IPS DF 4.7 (cell line): ENCODE data around the gene NOC4L.
"Not testable (repeated sequence)": the region's sequence is repeated elsewhere in the genome, so short reads cannot be mapped to it uniquely, and the experiment has no call there.

Experiments used
- DNase-seq: peaks from one replicate; pipeline ENCODE4 v3.0.0-alpha.2; 2013; ENCODE audit warnings: low spot score; ENCODE audit errors: extremely low read depth

Gene NOC4L

DNA sequence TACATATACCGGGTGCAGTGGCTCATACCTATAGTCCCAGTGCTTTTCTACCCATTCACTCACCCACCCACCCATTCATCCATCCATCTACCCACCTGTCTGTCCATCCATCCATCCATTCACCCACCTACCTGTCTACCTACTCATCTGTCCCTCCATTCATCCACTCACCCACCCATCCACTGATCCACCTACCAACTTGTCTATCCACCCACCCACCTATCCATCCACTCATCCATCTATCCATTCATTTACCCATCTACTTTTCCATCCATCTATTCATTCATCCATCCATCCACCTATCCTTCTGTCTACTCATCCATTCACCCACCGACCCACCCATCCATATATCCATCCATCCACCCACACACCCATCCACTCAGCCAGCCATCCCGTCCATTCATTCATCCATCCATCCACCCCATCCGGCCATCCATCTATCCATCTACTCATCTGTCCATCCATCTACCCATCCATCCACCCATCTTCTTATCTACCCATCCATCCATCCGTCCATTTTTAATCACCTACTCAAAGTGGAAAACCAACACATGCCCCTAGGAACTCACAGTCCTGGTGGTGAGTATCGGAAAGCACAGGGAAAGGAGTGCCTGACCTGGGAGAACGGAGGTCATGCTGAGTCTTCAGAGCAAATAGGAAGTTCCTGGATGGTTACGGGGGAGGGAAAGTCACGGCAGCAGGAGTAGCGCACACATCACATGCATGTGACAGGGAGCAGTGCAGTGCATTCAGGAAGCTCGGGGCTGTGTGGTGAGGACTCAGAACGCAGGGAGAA is 20.1 kb upstream of the NOC4L start:
- DNase-seq = no peak

DNA sequence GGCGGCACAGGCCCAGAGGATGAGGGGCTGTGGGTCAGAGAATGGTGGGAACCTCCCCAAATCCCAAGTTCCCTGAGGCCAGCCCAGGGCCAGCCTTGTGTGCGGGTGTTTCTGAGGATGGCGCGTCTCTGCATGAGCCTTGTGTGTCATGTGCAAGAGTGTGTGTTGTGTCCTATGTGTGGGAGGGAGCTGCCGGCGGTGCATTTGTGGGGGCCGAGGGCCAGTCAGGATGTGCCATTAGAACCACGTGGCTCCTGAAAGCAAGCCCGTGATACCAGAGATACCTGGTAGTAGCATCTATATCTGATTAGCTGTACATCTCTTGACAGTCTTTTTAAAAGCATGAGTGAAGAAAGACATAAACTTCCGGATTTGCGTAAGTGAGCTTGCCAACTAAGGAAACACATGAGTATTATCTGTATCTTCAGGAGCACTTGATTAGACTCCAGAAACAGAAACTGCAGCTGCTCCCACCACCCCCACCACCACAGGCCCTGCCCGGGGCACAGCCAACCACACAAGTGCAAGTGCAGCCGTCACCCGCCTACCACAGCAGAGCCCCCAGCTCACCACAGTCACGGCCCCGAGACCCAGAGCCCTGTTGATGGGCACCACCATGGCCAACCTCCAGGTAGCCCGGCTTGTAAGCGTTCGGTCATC is 19.4 kb upstream of the NOC4L start:
- no peak for DNase-seq

DNA sequence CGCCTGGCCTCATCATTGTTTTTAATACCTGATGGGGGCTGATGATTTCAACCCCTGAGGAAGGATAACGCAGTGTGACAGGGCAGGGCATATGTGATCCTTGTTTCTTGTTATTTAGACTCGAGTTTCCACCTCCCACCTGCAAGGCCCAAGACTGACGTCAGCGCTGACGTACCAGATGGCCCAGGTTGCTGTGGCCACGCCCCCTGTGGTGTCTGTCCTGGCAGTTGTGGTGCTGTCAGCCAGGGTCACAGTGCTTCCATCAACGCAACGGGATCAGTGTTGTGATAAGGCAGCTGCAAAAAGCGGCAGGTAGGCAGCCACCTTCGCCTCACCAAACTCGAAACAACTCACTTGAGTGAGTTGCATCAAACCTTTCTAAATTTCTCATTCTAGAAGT is 18.5 kb upstream of the NOC4L start:
- DNase-seq = no peak

DNA sequence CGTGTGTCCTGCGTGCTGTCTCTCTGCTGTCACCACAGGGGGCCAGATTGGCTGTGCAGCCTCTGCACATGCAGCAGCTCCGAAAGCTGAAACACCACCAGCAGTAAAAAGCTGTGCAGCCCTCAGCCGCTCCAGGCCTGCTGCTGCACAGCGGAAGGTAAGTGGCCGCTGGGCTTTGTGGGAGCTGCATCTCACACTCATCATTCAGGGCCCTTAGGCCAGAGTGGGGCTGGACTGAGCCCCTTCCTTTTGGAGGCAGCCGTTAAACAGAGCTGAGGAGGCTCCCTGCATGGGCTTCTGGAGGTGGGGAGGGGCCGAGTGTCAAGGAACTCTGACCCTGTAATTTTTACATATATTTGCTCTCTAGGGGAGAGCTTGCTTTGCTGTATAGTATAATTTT is 17.2 kb upstream of the NOC4L start:
- no peak for DNase-seq

DNA sequence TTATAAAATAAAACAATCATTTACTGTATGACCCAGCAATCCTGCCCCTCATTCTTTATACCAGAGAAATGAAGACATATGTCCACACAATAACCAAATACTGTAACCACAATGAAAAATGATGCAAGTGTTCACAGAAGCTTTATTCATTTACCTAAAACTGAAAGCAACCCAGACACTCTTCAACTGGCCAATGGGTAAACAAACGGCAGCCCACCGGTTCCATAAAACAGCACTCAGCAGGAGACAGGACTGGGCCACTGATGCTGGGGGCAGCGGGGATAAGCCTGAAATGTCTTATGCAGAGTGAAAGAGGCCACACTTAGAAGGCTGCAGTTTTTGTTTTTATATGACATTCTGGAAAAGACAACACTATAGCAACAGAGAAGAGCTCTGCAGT is 15.2 kb upstream of the NOC4L start:
- DNase-seq = no peak

DNA sequence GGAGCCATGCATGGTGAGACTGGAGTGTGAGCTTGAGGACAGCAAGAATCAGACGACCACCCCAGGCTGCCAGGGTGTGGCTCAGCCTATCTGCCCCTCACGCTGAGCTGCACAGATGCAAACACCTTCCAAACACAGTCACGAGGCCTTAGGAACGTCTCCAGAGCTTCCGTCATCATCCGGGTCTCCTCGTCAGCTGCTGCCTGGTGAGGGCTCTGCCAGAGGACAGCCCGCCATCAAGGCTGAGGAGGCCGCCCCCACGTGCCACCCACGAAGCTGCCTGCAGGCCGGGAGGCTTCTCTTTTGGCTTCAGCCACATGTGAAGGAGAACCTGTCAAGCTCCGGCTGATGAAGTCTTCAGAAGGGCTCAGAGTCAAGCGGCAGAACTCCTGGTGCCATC is 13.6 kb upstream of the NOC4L start:
- DNase-seq = no peak

DNA sequence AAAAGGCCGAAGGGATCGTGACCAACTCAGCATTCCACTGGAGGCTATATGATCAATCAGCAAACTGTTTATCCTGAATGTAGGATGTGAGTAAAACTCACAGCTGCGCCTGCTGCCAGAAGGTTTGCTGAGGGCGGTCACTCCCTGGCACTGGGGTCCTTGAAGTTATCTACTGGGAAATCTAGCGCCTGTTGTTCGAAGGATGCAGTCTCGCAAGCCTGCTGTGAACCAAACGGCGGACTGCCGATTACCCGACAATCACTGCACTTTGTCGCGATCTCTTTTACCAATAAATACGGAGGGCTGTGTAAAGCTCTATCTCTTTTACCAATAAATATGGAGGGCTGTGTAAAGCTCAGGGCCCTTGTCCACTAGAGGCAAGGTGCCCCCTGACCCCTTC is 13.0 kb upstream of the NOC4L start:
- DNase-seq = no peak

DNA sequence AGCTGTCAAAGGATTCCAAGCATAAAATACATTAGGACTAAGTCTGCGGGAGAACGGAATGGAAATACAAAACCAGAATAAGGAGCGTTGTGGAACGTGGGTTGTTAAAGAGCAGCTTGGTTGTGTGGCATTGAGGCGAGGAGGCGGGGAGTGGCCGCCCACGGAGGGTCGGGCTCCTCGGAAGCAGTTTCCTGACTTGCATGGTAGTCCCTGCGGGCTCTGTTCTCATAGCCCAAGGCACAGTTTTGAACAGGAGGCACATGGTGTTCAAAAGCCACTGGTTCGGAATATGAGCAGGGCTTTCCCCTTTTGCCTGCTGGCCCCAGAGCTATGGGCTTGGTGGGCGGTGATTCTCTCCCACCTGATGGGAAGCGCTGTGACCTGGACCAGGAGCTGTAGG is 12.3 kb upstream of the NOC4L start:
- no peak for DNase-seq

DNA sequence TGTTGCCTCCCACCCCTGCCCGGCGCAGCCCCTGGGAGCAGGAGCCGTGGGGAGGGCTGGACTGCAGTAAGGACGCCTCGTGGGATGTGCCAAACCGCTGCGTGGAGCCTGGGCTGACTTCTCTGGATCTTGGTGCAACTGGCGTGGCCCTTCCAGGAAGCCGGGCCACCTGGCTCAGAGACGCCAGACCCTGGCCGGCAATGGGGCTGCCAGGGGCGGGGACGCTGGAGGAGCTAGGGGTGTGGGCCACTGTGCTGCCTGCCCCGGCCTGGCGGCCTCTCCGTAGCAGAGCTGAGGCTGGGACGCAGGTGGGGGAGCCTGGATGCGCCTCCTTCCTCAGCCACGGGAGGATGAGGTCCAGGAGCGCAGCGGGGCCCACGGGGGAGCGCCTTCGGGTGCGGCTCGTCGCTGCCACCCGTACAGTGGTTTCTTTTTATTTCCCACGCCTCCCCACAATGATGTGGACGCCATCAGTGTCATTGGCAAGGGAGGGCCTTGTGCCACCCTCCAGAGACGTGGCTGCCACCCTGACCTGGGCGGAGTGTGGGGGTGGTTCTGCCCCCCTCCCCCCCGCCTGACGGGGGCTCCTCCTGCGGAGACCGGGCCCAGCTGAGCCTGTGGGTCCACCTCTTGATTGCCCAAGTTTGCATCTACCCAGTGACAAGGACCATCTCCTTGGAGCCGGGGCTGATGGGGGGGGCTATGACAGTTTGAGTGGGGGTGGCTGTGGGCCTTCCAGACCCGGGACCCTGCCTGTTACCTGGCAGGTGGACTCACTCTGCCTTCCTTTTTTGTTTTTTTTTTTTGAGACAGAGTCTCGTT is 11.4 kb upstream of the NOC4L start:
- no peak for DNase-seq

DNA sequence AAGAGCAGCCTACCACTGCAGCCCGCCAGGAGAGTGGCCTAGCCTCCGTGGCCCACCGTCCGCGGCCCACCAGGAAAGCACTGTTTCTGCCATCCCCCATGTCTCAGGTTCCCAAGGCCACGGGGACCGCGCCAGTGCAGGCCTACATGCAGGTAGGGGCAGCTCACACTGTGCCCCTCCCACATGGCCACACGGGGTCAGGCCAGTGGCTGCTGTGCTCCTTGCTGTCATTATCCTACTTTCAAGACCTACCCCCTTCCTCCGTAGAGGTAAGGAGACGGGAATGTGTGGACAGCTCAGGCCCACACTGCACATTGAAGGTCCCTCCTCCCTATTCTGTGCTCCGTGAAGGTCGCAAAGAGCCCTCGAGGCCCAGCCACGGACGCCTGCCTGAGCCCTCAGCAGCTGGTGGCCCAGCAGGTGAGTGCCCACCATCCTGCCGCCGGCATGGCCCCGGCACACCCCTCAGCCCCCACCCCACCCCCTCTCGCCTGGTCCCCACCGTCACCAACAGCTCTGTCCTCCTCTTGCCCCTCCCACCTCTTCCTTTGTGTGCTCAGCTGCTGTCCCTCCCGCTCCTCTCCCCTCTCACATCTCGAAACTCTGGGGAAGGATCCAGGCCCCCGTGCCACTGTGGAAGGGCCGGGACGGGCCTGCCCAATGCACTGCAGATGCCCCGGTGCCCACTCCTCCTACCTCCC is 10.2 kb upstream of the NOC4L start:
- no peak for DNase-seq

DNA sequence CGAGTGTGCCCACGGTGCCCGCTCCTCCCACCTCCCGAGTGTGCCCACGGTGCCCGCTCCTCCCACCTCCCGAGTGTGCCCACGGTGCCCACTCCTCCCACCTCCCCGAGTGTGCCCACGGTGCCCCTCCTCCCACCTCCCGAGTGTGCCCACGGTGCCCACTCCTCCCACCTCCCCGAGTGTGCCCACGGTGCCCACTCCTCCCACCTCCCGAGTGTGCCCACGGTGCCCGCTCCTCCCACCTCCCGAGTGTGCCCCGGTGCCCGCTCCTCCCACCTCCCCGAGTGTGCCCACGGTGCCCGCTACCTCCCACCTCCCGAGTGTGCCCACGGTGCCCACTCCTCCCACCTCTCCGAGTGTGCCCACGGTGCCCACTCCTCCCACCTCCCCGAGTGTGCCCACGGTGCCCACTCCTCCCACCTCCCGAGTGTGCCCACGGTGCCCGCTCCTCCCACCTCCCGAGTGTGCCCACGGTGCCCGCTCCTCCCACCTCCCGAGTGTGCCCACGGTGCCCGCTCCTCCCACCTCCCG is 9.5 kb upstream of the NOC4L start:
- not testable (repeated sequence) for DNase-seq

DNA sequence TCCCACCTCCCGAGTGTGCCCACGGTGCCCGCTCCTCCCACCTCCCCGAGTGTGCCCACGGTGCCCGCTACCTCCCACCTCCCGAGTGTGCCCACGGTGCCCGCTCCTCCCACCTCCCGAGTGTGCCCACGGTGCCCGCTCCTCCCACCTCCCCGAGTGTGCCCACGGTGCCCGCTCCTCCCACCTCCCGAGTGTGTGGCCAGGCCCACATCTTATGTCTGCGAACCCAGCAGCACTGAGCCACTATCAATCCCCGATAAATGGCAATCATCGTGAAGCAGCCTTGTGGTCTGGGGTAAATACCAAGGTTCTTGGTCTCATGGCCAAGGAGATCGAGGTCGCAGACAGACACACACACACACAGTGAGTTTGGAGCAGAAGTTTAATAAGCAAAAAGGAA is 8.0 kb upstream of the NOC4L start:
- not testable (repeated sequence) for DNase-seq

DNA sequence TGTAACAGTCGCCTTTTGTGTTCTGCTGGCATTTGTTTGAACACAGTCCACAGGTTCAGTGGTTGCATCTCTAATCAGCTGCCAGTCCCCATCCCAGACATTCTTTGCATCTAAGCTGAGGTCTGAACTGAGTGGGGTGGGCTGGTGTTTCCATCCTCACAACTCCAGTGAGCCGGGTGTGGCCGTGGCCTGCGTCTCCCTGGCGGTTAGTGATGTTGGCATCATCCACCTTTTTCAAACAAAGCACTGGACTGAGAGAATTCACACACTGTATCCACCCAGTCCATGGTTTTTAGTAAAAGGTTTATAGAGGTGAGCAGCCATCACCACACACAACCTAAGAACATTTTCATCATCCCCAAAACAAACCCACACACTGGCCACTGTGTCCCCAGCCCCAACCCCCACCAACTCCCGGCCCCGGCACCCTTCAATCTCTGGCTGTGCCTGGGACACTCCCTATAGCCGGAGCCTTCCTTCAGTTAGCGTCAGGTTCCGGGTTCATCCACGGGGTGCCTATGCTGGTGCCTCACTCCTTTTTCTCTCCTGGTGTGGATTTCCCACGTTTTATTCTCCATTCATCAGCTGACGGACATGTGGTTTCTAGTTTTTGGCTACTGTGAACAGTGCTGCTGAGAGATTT is 6.7 kb upstream of the NOC4L start:
- no peak for DNase-seq

DNA sequence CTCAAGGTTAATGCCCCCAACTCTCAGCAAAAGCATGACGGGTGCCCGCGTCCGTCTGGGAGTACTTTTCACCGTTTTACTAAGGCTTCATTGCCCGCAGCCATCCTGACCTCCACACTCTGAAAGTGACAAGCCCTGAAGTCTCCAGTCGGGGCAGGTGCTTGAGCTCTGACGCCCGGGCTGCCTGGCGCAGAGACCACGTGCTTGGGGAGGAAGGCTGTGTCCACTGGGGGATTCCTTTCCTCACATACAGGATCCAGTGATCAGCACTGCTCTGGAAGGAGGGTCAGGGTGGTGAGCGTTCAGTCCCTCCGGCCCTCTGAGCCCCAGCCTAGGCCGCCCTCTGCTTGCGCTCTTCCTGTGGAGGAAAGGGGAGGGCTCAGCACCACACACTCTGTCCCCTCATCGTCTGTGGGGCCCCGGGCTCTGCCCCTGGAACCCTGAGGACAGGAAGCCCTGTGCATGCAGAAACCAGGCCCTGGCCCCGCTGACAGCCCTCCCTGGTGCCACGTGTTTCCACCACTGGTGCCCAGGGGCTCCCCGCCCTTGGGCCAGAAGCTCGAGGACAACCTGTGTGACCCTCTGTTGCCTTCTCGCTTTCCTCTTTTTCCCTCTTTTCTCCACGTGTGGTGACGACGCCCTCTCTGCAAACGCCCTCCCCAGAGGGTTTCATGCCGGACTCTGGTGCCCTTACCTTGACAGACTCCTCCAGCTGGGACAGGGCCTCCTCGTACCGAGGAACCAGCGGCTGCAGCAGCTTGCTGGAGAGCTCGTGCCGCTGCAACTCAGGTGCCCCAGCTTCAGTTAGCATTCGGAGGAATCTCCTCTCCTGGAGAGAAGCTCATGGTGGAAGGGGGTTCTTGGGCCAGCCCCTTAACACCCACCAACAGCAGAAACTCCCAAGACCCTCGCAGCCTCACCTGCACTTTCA is 5.1 kb upstream of the NOC4L start:
- no peak for DNase-seq

DNA sequence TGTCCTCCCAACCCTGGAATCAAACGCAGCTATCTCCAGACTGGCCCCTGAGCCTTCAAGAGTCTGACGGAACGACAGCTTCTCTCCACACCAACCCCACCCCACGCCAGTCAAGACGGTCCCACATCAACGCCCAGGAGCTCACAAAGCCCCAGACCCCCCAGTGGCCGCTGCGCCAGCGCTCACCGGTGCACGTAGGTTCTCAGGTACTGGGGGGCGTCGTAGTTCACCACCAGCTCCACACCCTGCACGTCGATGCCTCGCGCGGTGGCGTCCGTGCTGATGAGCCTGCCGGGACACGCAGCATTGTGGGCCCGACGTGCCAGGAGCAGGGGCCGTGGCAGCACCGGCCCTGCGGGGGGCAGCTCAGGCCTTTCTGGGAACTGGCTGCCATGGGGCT is 4.3 kb upstream of the NOC4L start:
- DNase-seq = no peak

DNA sequence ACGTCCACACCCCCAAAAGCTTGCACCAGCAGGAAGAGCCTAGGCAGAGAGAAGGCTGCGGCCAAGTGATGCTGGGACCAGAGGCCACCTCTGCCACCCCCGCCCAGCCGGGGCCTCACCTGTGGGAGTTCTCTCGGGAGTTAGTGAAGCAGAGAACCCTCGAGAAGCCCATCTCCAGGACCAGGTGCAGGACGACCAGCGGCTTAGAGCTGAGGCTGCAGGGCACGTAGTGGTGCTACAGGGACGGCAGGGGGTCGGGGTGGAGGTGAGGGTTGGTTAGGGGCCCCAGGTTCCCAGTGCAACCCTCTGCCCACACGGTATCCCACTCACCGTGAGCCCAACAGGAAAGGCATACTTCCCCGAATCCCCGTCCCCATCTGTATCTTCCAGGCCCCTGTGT is 3.8 kb upstream of the NOC4L start:
- DNase-seq = no peak

DNA sequence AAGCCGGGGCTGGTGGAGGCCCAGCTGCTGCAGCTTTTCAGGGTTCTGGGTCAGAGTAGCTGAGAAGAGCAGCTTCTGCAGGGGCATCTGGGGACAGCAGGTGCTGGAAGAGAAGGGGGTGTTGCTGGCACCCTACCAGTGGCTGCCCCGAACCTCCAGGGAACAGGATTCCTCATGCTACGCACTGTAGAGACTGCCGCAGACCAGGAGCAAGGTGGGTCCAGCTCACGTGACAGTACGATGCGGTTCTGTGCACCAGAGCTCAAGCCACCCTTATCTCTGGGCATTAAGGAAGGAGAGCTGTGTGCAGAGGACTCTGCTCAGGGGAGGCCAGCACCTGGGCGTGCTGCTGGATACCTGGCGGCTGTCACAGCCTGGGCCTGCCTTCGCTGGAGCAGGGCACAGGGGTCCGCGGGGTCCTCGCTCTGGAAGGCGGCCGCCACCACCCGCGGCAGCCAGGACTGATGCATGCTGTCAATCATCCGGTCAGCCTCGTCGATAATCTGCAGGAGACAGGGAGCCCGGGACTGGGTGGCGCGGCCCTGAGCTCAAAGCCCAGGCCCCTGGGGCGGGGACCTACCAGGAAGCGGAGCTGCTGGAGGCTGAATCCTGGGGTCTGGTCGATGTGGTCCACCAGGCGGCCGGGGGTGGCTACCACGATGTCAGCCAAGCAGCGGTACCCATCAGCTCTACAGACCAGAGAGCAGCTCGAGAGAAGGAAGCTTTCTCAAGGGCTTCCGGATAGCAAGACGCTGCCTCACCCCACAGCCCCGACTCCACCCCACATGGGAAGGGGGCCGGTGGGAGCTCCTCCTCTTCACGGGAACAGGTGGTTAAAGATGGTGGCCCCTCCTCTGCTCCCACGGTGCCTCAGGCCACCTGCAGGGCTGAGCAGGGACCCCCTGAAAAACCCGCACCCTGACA is 3.1 kb upstream of the NOC4L start:
- DNase-seq = no peak

DNA sequence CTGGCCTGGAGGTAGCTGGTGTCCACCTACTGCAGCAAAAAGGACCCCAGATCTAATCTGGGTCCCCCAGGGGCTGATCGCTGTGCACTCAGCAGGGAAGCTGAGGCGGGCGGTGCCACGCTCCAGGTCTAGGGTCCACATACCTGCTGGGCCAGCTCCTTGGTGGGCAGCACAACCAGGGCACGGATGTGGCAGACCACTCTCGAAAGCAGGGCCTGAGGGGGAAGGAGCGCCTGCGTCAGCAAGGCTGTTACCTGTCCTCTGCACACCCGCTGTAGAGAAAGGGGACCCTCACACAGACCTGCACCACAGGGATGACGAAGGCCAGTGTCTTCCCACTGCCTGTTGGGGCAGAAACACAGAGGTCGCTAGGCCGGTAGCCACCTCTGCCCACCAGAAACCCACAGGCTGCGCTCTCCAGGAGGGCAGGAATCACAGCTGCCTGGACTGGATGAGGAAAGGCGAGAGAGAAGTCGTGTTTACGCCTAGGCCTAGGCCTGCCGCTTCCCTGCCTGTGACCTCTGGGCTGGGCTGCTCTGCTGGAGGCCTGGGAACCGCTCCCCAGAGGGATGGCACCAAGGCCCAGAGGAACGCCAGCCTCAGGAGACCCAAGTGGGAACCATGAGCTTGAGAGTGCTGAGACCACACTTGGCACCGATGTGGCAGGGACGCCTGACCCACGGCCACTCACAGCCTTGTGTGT is 2.1 kb upstream of the NOC4L start:
- no peak for DNase-seq
